A549 (cell line): ENCODE data around the gene HOXB5. TPM values are rescaled to one million over a fixed set of nuclear protein-coding genes. Genes with fewer than 3 reads are reported as not detected.

Source experiments
- ATAC-seq, 2 experiments: fragments of 200-7000 bp in 1 of 2; fragments of >200 bp in 1 of 2; cut with Nextera tagmentation in 1 of 2; cut with Tn5 transposase in 1 of 2; 3 replicates each; pipeline versions ENCODE4 v1.8.0 to v1.9.1; 2018 to 2020; ENCODE audit warnings: mild to moderate bottlenecking in 1 of 2, moderate library complexity in 1 of 2
- CTCF ChIA-PET: fragments of 300-600 bp; sonication (Branson Sonifier 250); formaldehyde crosslinking; extraction: SDS; loops from one replicate; lab custom pipeline; 2021; ENCODE audit warnings: antibody characterized with exemption, inconsistent platforms; lab: Yijun Ruan, JAX
- POLR2A ChIA-PET: fragments of 350-600 bp; formaldehyde crosslinking; extraction: SDS; loops from one replicate; lab custom pipeline; 2021; ENCODE audit warnings: antibody characterized with exemption, inconsistent platforms; lab: Yijun Ruan, JAX
- DNase-seq, 2 experiments: peaks; one replicate each; pipeline versions ENCODE4 v3.0.0 to v3.0.0-alpha.2; 2011 to 2016; ENCODE audit warnings: low read depth in 1 of 2, low spot score in 1 of 2
- FAIRE-seq: peaks from 2 replicates; lab custom pipeline; 2011; peaks lifted over from hg19 to GRCh38; lab: Jason Lieb, UNC
- H3K27ac ChIP-seq, 2 experiments: fragments of >200 bp; sonication (Bioruptor Twin); formaldehyde crosslinking; 3 replicates each; pipeline ENCODE4 v1.5.1; 2016 to 2017
- H3K4me1 ChIP-seq: fragments of >200 bp; sonication (Bioruptor Twin); formaldehyde crosslinking; 3 replicates; pipeline ENCODE4 v1.6.1; 2016
- H3K4me2 ChIP-seq: fragments of >200 bp; sonication (Bioruptor Twin); formaldehyde crosslinking; 3 replicates; pipeline ENCODE4 v1.6.1; 2016
- H3K4me3 ChIP-seq: fragments of >200 bp; sonication (Bioruptor Twin); formaldehyde crosslinking; 3 replicates; pipeline ENCODE4 v1.5.1; 2016
- H3K9me3 ChIP-seq: fragments of >200 bp; sonication (Bioruptor Twin); formaldehyde crosslinking; 3 replicates; pipeline ENCODE4 v1.6.1; 2016
- BCL3 ChIP-seq: fragments of >200 bp; sonication (Bioruptor Twin); formaldehyde crosslinking; IDR thresholded peaks from 3 replicates; pipeline ENCODE4 v1.6.1; 2016
- BHLHE40 ChIP-seq: IDR thresholded peaks from 2 replicates; pipeline ENCODE4 v1.6.1; 2012; ENCODE audit warnings: low read depth, low read length, inconsistent platforms
- CEBPB ChIP-seq, 2 experiments: fragments of >200 bp in 1 of 2; sonication (Bioruptor Twin) in 1 of 2; formaldehyde crosslinking in 1 of 2; IDR thresholded peaks; 2 replicates each; pipeline ENCODE4 v1.6.1; 2012 to 2016
- CHD2 ChIP-seq: fragments of 150-350 bp; IDR thresholded peaks from 2 replicates; pipeline ENCODE4 v1.6.1; 2014; ENCODE audit warnings: low read length; ENCODE audit not compliant: partially characterized antibody
- CHD4 ChIP-seq: fragments of 200-600 bp; sonication (generic); IDR thresholded peaks from 2 replicates; pipeline ENCODE4 v1.6.1; 2016; ENCODE audit warnings: antibody characterized with exemption, mild to moderate bottlenecking, borderline replicate concordance
- EHF ChIP-seq: fragments of 250-450 bp; sonication (Bioruptor Pico); IDR thresholded peaks from 2 replicates; pipeline ENCODE4 v1.5.0; 2020; ENCODE audit warnings: mild to moderate bottlenecking
- ELK1 ChIP-seq: fragments of 150-350 bp; IDR thresholded peaks from 2 replicates; pipeline ENCODE4 v1.6.1; 2014; ENCODE audit warnings: low read depth, mild to moderate bottlenecking, low read length
- EP300 ChIP-seq, 2 experiments: fragments of >200 bp; sonication (Bioruptor Twin); formaldehyde crosslinking; IDR thresholded peaks; 2 replicates in 1 of 2; 3 replicates in 1 of 2; pipeline ENCODE4 v1.6.1; 2016 to 2017
- FOSB ChIP-seq: fragments of 250-450 bp; sonication (Bioruptor Pico); IDR thresholded peaks from 2 replicates; pipeline ENCODE4 v1.5.0; 2020; ENCODE audit warnings: mild to moderate bottlenecking, moderate library complexity
- GATA3 ChIP-seq: IDR thresholded peaks from 2 replicates; pipeline ENCODE4 v1.6.1; 2012; ENCODE audit warnings: borderline replicate concordance
- HEYL ChIP-seq: fragments of 250-450 bp; sonication (Bioruptor Pico); IDR thresholded peaks from 2 replicates; pipeline ENCODE4 v1.8.0; 2021; ENCODE audit warnings: mild to moderate bottlenecking, moderate library complexity
- HMGXB4 ChIP-seq: fragments of 250-450 bp; sonication (Bioruptor Pico); IDR thresholded peaks from 2 replicates; pipeline ENCODE4 v1.5.0; 2021; ENCODE audit warnings: mild to moderate bottlenecking, moderate library complexity, borderline replicate concordance
- HOXB13 ChIP-seq: fragments of 250-450 bp; sonication (Bioruptor Pico); IDR thresholded peaks from 2 replicates; pipeline ENCODE4 v1.5.0; 2020; ENCODE audit warnings: low read depth, mild to moderate bottlenecking, moderate library complexity
- HOXB5 ChIP-seq: fragments of 250-450 bp; sonication (Bioruptor Pico); IDR thresholded peaks from 2 replicates; pipeline ENCODE4 v1.5.0; 2020; ENCODE audit warnings: mild to moderate bottlenecking, moderate library complexity
- KDM5A ChIP-seq: fragments of 200-600 bp; sonication (generic); IDR thresholded peaks from 2 replicates; pipeline ENCODE4 v1.6.1; 2016; ENCODE audit warnings: antibody characterized with exemption, mild to moderate bottlenecking
- MAFK ChIP-seq: fragments of 450-650 bp; IDR thresholded peaks from 2 replicates; pipeline ENCODE4 v1.6.1; 2014; ENCODE audit not compliant: partially characterized antibody
- MAX ChIP-seq: IDR thresholded peaks from 2 replicates; pipeline ENCODE4 v1.6.1; 2012
- MAZ ChIP-seq: fragments of 150-350 bp; IDR thresholded peaks from 2 replicates; pipeline ENCODE4 v1.6.1; 2014; ENCODE audit warnings: antibody characterized with exemption, low read depth, low read length, borderline replicate concordance
- RARB ChIP-seq: fragments of 250-450 bp; sonication (Bioruptor Pico); IDR thresholded peaks from 2 replicates; pipeline ENCODE4 v1.8.0; 2021; ENCODE audit warnings: mild to moderate bottlenecking, moderate library complexity
- RCOR1 ChIP-seq: fragments of 150-350 bp; IDR thresholded peaks from 2 replicates; pipeline ENCODE4 v1.6.1; 2014; ENCODE audit warnings: antibody characterized with exemption, low read length, low read depth
- SREBF2 ChIP-seq: fragments of 450-650 bp; IDR thresholded peaks from 2 replicates; pipeline ENCODE4 v1.6.1; 2014; ENCODE audit warnings: mild to moderate bottlenecking, moderate library complexity
- TFCP2L1 ChIP-seq: fragments of 250-450 bp; sonication (Bioruptor Pico); IDR thresholded peaks from 2 replicates; pipeline ENCODE4 v1.5.0; 2021; ENCODE audit warnings: mild to moderate bottlenecking
- TP53 ChIP-seq: fragments of 250-450 bp; sonication (Bioruptor Pico); IDR thresholded peaks from 2 replicates; pipeline ENCODE4 v1.5.0; 2021; ENCODE audit warnings: mild to moderate bottlenecking, moderate library complexity
- ZC3H11A ChIP-seq: fragments of 450-650 bp; IDR thresholded peaks from 2 replicates; pipeline ENCODE4 v1.6.1; 2014; ENCODE audit warnings: antibody characterized with exemption, mild to moderate bottlenecking
- ZFP36 ChIP-seq: fragments of 450-650 bp; IDR thresholded peaks from 2 replicates; pipeline ENCODE4 v1.6.1; 2014; ENCODE audit warnings: borderline replicate concordance; ENCODE audit not compliant: partially characterized antibody
- WGBS: methylation state at CpG from one replicate; pipeline ENCODE4 v1.1.6; 2017; ENCODE audit errors: missing lambda C conversion rate; 5-methylcytosine and 5-hydroxymethylcytosine counted together
- polyA plus RNA-seq, 4 experiments: library from polyadenylated mRNA; depleted of rRNA in 3 of 4; stranded (reverse); fragments of >200 nt; fragmentation: RNase III in 1 of 4; extraction: RNeasy Plus Mini Kit Qiagen cat#74134 plus additional on column Dnase treatment in 1 of 4; gene quantifications; 2 replicates in 3 of 4; 3 replicates in 1 of 4; pipeline ENCODE4 v1.2.3, GENCODE V29; 2011 to 2017

Gene HOXB5
- polyA plus RNA-seq, 2 of the 4 experiments (the other 2 are of a cell fraction), result 2.5 to 3.0 TPM

- ChIA-PET POLR2A (interaction anchor here (0.6 to 1.5 kb wide), 3 partner anchors 17 to 343 kb away, joined by 3 to 5 read pairs (median 3); partner anchors contain the start of gene HOXB9), CTCF (interaction anchor here (0.6 to 4.4 kb wide), 15 partner anchors 8 to 508 kb away, joined by 3 to 28 read pairs (median 6); partner anchors contain the start of genes CBX1 and HOXB5)
- DNase-seq (no peak), FAIRE-seq (no peak), ATAC-seq (no peak)
- Histone ChIP-seq H3K4me2 (peak overlapping the region; percentile 98), H3K9me3 (no peaks in the 10 kb centered on the region), H3K4me3 (no peak overlapping the region), H3K27ac (peak overlapping the region in 1 of 2 experiments; percentile 93; a peak in 3 of 6 replicates), H3K4me1 (peaks cover 22% of the 10 kb centered on the region)
- TF ChIP-seq MAFK, result peak; percentile 67
- TF ChIP-seq SREBF2, result no peak
Measured at GRCh38 chr17:48609033-48609432, 15.5 kb upstream of the HOXB5 start.

GRCh38 chr17:48608494-48608834, 14.9 kb upstream of the HOXB5 start:
- H3K27ac ChIP-seq, result peak overlapping the region in 1 of 2 experiments; percentile 93; a peak in 2 of 6 replicates
- H3K4me1 ChIP-seq, result peaks cover 18% of the 10 kb centered on the region
- DNase-seq (no peak), ATAC-seq (no peak), FAIRE-seq (no peak)
- no peaks in the 10 kb centered on the region for H3K9me3 ChIP-seq
- H3K4me3 ChIP-seq, result no peak overlapping the region
- WGBS, result 100% methylated on average over 1 of the region's 1 CpG
- no peak for TF ChIP-seq HOXB13 (CRISPR knock-in tag)
- TF ChIP-seq CEBPB (IDR thresholded peaks at IDR 0.05), result no peak
- TF ChIP-seq BCL3, result no peak
- no peak for TF ChIP-seq HOXB5 (CRISPR knock-in tag)
- TF ChIP-seq MAZ, result no peak
- TF ChIP-seq EP300 (IDR thresholded peaks at IDR 0.05), result no peak
- no peak for TF ChIP-seq MAX
- TF ChIP-seq GATA3, result no peak
- TF ChIP-seq SREBF2, result no peak
- TF ChIP-seq RCOR1, result no peak
- TF ChIP-seq ELK1, result no peak
- TF ChIP-seq EHF (CRISPR knock-in tag), result no peak
- TF ChIP-seq ZC3H11A, result no peak
- TF ChIP-seq BHLHE40, result no peak
- no peak for TF ChIP-seq FOSB (CRISPR knock-in tag)
- TF ChIP-seq HEYL (CRISPR knock-in tag), result no peak
- no peak for TF ChIP-seq TP53 (CRISPR knock-in tag)
- no peak for TF ChIP-seq ZFP36
- no peak for TF ChIP-seq CHD2
- CTCF ChIA-PET, result interaction anchor here (1.1 to 4.4 kb wide), 8 partner anchors 10 to 507 kb away, joined by 3 to 28 read pairs (median 6); partner anchors contain the start of genes CBX1 and HOXB5
- POLR2A ChIA-PET, result interaction anchor here (0.6 to 1.5 kb wide), 3 partner anchors 17 to 342 kb away, joined by 3 to 5 read pairs (median 3); partner anchors contain the start of gene HOXB9
- H3K4me2 ChIP-seq, result no peak overlapping the region

- ChIA-PET POLR2A (no interaction called here), CTCF (interaction anchor here (1.0 to 4.4 kb wide), 6 partner anchors 30 to 433 kb away, joined by 3 to 22 read pairs (median 4); no protein-coding TSS in a partner anchor)
- no peak for FAIRE-seq
- Histone ChIP-seq H3K4me2 (no peak overlapping the region), H3K9me3 (no peaks in the 10 kb centered on the region), H3K4me1 (peaks cover 18% of the 10 kb centered on the region), H3K4me3 (no peak overlapping the region), H3K27ac (no peak overlapping the region)
- no peak for DNase-seq
- no peak for ATAC-seq
- 92% methylated on average over 9 of the region's 9 CpGs for WGBS
- TF ChIP-seq HMGXB4 (no peak), RARB (CRISPR knock-in tag) (no peak), BCL3 (no peak), KDM5A (no peak), TFCP2L1 (CRISPR knock-in tag) (no peak), CHD4 (no peak), MAZ (no peak), MAFK (no peak)
Measured at GRCh38 chr17:48606892-48607614, 13.5 kb upstream of the HOXB5 start.
